ENCODE data around the gene EQTN.

Gene EQTN

DNA sequence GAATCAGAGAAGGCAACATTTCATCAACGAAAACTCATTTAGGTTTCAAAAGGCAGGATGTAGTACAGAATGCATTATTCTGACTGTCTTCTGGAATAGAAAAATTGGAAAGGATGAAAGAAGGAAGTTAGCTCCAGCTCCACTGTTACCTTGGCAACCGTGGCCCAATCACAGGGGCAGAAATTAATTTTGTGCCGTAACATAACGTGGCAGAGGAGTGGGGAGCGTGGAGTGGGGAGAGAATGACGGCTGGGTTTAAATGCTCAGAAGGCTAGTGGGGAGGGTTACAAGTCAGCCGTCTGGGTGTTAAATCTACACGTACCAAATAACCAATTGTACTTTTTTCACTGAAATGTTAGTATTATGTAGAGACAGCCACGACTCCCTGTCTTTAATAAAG lies 32.3 kb upstream of the EQTN start:
- TF ChIP-seq, protein P1, sequence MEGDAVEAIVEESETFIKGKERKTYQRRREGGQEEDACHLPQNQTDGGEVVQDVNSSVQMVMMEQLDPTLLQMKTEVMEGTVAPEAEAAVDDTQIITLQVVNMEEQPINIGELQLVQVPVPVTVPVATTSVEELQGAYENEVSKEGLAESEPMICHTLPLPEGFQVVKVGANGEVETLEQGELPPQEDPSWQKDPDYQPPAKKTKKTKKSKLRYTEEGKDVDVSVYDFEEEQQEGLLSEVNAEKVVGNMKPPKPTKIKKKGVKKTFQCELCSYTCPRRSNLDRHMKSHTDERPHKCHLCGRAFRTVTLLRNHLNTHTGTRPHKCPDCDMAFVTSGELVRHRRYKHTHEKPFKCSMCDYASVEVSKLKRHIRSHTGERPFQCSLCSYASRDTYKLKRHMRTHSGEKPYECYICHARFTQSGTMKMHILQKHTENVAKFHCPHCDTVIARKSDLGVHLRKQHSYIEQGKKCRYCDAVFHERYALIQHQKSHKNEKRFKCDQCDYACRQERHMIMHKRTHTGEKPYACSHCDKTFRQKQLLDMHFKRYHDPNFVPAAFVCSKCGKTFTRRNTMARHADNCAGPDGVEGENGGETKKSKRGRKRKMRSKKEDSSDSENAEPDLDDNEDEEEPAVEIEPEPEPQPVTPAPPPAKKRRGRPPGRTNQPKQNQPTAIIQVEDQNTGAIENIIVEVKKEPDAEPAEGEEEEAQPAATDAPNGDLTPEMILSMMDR (conservative IDR thresholded peaks at IDR 0.05; ENCODE audit: low read length) = no peak
- no peak for DNase-seq (ENCODE audit: low read depth)
- H3K4me3 ChIP-seq (ENCODE audit: low read length) = no peak overlapping the region

DNA sequence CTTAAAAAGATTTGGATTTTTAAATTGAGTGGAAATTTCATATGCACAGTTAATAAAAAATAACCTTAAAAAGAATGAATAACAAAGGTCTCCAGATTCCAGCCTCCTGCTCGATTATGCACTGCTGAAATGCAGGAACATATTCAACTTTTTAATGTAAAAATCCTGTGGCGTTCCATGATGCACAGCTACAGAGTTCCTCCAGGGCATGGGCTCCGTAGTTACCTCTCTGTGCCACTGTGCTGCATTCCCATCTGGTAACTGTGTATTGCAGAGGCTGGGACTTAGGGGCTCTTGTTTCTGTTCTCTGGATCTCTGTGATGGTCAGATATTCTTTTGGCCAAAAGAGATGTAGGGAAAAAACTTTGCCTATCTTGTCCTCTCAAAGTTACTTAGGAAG lies 31.5 kb upstream of the EQTN start:
- no peak for DNase-seq (ENCODE audit: low read depth)
- TF ChIP-seq, protein P1 (conservative IDR thresholded peaks at IDR 0.05; ENCODE audit: low read length) = no peak
- H3K4me3 ChIP-seq (ENCODE audit: low read length) = no peak overlapping the region

DNA sequence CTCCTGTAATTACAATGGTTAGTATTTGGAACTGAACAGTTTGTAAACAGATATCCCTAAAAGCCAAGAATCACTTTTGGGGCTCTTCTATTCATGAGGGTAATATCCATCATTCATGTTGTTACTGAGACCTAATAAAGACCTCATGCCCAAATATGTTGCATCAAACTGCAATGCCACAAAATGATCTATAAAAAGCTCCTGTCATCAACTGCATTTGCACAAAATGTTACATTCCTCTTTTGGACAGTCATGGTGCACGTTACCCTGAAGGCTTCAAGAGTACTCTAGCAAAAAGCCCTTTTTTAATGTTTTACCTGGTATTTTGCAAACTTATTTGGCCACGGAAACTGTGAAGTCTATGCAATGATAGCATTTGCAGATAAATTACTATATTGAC lies 14.2 kb upstream of the EQTN start:
- TF ChIP-seq, protein P1 (conservative IDR thresholded peaks at IDR 0.05; ENCODE audit: low read length) = no peak
- no peak overlapping the region for H3K4me3 ChIP-seq (ENCODE audit: low read length)
- no peak for DNase-seq (ENCODE audit: low read depth)

DNA sequence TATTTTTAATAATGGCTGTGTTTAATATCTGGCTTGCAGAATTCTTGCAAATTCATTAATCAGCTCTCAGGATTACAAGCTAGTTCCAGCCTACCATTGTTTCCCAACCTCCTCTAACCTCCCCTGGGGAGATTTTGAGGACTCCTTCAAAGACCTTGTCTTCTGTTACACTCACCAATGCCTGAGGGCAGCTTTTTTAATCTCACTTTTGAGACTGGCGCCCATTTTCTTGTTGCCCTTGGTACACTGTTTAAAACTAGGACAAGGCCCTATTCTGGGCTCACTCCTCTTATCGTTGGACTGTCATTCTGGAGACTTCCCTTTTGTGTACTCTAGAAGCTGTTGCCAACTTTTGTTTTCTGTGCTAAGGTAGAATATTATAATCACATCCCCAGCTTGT lies 13.6 kb upstream of the EQTN start:
- TF ChIP-seq, protein P1 (conservative IDR thresholded peaks at IDR 0.05; ENCODE audit: low read length) = no peak
- no peak for DNase-seq (ENCODE audit: low read depth)
- H3K4me3 ChIP-seq (ENCODE audit: low read length) = no peak overlapping the region

DNA sequence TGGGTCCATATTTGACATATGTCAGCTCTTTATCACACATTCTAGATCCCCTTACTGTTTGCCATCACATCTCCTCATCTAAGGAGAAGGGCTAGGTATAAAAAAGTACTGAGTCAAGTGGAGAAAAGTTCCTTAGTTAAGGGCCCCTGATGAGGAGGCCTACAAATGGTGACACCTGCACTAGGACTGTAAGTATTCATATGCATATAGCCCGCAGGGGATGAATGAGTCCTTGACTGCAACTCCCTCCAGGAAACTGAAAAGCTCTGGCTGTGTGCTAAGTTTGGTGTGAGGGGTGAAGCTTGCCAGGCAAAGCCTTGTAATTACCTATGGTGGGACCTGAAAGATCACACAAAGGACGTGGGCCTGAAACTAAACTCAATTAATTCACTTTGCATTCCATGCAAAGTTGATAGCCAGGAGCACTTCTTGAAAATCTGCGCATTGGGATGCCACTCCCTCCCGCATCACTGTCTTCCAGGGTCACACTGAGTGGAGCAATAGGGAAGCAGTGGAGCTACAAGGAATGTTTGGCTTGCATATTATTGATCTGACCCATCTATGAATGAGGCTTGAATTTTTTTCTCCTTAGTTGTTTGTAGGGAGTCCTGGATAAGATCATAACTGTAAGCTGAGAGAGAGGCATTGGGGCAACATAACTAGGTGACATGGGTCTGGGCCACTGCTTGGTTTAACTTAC lies 11.9 kb upstream of the EQTN start:
- no peak overlapping the region for H3K4me3 ChIP-seq (ENCODE audit: low read length)
- no peak for DNase-seq (ENCODE audit: low read depth)
- TF ChIP-seq, protein P1 (conservative IDR thresholded peaks at IDR 0.05; ENCODE audit: low read length) = no peak

DNA sequence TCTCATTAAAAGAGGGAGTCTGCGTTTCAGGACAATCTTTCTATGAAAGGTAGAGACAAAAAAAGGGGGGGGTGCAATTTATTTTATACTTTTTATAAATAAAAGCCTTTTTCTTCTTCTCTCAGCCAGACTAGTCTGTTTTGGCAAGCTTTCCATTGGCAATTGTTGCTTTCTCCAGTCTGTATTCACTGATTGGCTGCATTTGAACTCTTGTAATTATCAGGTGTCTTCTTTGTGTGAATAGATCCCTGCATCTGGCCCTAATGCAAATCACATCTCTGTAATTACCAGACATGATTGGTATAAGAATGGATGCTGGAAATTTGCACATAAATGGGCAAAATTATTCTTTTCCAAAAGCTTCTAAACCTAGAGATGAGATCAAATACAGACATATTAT lies 7.6 kb upstream of the EQTN start:
- no peak overlapping the region for H3K4me3 ChIP-seq (ENCODE audit: low read length)
- DNase-seq (ENCODE audit: low read depth) = no peak
- TF ChIP-seq, protein P1 (conservative IDR thresholded peaks at IDR 0.05; ENCODE audit: low read length) = no peak

DNA sequence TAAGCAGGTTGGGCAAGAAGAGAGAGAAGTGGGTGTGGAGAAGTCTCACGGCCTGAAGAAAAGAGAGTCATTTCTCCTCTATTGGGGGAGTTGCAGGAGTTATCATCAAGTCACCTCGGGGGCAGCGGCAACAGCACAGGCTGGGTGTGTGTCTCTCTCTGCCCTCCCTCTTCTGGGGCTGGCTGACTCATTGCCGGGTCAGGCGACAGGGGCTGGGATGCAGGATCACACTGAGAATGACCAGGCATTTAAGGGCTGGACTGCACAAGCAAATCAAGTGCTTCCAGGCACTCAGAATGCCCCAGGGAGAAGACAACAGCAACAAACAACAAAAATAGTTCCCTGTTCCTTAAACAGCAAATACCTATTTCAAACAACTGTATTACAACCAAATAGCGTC lies 6.3 kb upstream of the EQTN start:
- no peak for DNase-seq (ENCODE audit: low read depth)
- TF ChIP-seq, protein P1 (conservative IDR thresholded peaks at IDR 0.05; ENCODE audit: low read length) = no peak
- H3K4me3 ChIP-seq (ENCODE audit: low read length) = no peak overlapping the region

All from AG10803 (cell line).